ENCODE data around the gene LRRC25. TPM values are rescaled to one million over a fixed set of nuclear protein-coding genes. Genes with fewer than 3 reads are reported as not detected.

LRRC25 gene
- total RNA-seq = 0.47 and 0.88 TPM in 2 replicates

- intact Hi-C loops (cut with micrococcal nuclease) = loop anchor here (1.0 kb wide), 2 partner anchors 9 to 11 kb away; no protein-coding TSS in a partner anchor
- H3K27ac Mint-ChIP-seq = peak within 1 kb of the TSS; percentile 65
- no peaks in the 10 kb centered on the region for H3K36me3 Mint-ChIP-seq (ENCODE audit: low read depth)
- no peak for TF ChIP-seq CTCF (IDR thresholded peaks at IDR 0.05)
- H3K4me3 Mint-ChIP-seq = peak within 1 kb of the TSS; percentile 72
- ATAC-seq (ENCODE audit: low read depth) (peak; percentile 80), DNase-seq (peak; percentile 52)
- POLR2A ChIA-PET = interaction anchor here (1.0 to 2.1 kb wide), 4 partner anchors 9 to 118 kb away, joined by 3 to 7 read pairs (median 4); no protein-coding TSS in a partner anchor
- CTCF ChIA-PET = interaction anchor here (0.5 to 1.3 kb wide), 3 partner anchors 9 to 326 kb away, joined by 3 to 7 read pairs (median 6); no protein-coding TSS in a partner anchor
- peaks cover 77% of the 10 kb centered on the region for H3K4me1 Mint-ChIP-seq
- no peaks in the 10 kb centered on the region for H3K9me3 Mint-ChIP-seq
- H3K27me3 Mint-ChIP-seq = no peaks in the 10 kb centered on the region
These were observed at the start of gene LRRC25 for GRCh38 chr19:18397242-18398202. LRRC25 (minus strand) TSS chr19:18397622; CDS start chr19:18396963, 659 bp downstream.

GRCh38 chr19:18446811-18447359 is 49.5 kb upstream of the LRRC25 start:
- ChIA-PET POLR2A (no interaction called here), CTCF (no interaction called here)
- no peak for TF ChIP-seq CTCF (IDR thresholded peaks at IDR 0.05)
- no peak for ATAC-seq (ENCODE audit: low read depth)
- Mint-ChIP-seq H3K4me1 (peaks cover 13% of the 10 kb centered on the region), H3K9me3 (no peaks in the 10 kb centered on the region), H3K4me3 (no peak overlapping the region), H3K27me3 (no peaks in the 10 kb centered on the region), H3K36me3 (ENCODE audit: low read depth) (peaks cover 62% of the 10 kb centered on the region), H3K27ac (no peak overlapping the region)
- intact Hi-C loops (cut with micrococcal nuclease) = no loop called here
- no peak for DNase-seq

DNA sequence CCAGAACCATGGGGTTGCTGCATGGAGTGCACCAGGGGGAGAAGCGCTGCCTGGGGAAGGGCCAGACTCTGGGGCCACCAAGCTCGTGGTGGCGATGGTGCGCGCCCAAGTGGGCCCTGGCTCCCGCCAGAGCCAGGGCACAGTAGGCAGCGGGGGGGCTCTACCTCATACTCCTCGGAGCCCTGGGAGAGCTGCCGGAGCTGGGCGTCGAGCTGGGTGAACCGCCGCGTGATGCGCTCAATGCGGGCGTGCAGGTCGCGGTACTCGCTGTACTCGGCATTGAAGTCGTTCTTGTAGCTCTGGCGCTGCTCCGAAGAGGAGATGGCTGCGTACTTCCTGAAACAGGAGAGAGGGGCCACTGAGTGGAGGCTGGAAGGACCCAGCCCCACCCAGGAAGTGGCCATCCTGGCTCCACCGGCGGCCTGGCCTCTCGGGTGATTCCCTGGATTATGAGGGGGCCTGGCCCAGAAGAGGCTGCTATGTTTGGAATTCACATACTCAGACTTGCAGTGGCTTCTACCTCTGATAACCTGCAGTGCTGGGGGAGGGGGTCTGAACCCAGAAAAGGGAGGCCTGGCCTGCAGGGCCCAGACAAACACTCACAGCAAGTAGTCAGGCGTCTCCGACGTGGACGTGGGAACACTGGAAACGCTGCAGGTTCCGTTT is 48.9 kb upstream of the LRRC25 start:
- Mint-ChIP-seq H3K9me3 (no peaks in the 10 kb centered on the region), H3K36me3 (ENCODE audit: low read depth) (peaks cover 62% of the 10 kb centered on the region), H3K4me3 (no peak overlapping the region), H3K27me3 (no peaks in the 10 kb centered on the region), H3K27ac (no peak overlapping the region), H3K4me1 (peaks cover 14% of the 10 kb centered on the region)
- intact Hi-C loops (cut with micrococcal nuclease) = no loop called here
- CTCF ChIA-PET = no interaction called here
- DNase-seq (no peak), ATAC-seq (ENCODE audit: low read depth) (no peak)
- no peak for TF ChIP-seq CTCF (IDR thresholded peaks at IDR 0.05)
- POLR2A ChIA-PET = no interaction called here

DNA sequence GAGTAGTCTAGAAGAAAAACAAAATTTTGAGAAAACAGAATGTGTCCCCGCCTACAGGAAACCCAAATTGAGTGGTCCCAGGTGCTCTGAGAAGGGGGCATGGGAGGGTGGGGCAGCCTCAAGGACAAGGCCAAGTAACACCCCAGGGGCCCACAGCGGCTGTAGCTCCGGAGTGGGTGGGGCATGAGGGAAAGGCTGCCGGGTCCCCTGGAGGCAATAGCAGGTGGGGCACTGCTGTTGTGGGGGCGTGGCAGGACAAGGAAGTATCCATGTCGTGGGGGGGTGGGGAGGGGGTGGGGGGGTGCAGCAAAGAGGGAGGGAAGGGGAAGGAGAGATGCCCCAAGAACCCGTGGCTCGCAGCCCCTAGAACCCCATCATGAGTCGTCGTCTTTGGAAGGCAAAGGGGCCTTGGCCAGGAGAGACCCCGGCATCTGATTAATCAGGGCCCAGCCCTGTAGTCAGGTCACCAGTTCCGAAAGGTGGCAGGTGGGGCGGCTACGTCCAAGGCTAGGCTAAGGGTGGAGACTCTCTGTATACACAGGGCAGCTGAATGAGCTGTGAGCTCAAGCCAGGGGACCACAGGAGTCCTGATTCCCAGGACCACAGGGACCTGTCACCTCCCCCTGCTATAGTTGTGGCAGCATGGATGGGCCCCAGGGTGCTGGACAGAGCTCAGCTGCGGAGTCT is 48.0 kb upstream of the LRRC25 start:
- intact Hi-C loops (cut with micrococcal nuclease) = no loop called here
- ChIA-PET POLR2A (no interaction called here), CTCF (no interaction called here)
- Mint-ChIP-seq H3K4me1 (peaks cover 11% of the 10 kb centered on the region), H3K27me3 (no peaks in the 10 kb centered on the region), H3K36me3 (ENCODE audit: low read depth) (peaks cover 57% of the 10 kb centered on the region), H3K4me3 (no peak overlapping the region), H3K27ac (no peak overlapping the region), H3K9me3 (no peaks in the 10 kb centered on the region)
- ATAC-seq (ENCODE audit: low read depth) (no peak), DNase-seq (no peak)
- TF ChIP-seq CTCF (IDR thresholded peaks at IDR 0.05) = no peak
